IMR-90 (cell line): ENCODE data around the gene MEGF11. TPM values are rescaled to one million over a fixed set of nuclear protein-coding genes. Genes with fewer than 3 reads are reported as not detected.

Experiments
- ATAC-seq: fragments of 200-7000 bp; cut with Tn5 transposase; 2 replicates; pipeline ENCODE4 v1.9.1; 2020; ENCODE audit warnings: low read depth, mild to moderate bottlenecking, moderate library complexity
- BruUV-seq: library from RNA; stranded (reverse); fragments of 400-500 nt; replicated peaks from 2 replicates; lab custom pipeline; 2021; lab: Mats Ljungman, UMichigan
- CTCF ChIA-PET: fragments of 300-600 bp; formaldehyde crosslinking; extraction: SDS; loops from one replicate; lab custom pipeline; 2021; ENCODE audit warnings: antibody characterized with exemption; lab: Yijun Ruan, JAX
- POLR2A ChIA-PET: fragments of 300-600 bp; sonication (Branson Sonifier 250); formaldehyde crosslinking; loops from one replicate; lab custom pipeline; 2022; ENCODE audit warnings: antibody characterized with exemption; ENCODE audit not compliant: unreplicated experiment; lab: Charles Lee
- DNase-seq: peaks from one replicate; pipeline ENCODE4 v3.0.0; 2013
- H2AFZ ChIP-seq: replicated peaks from 2 replicates; pipeline ENCODE3; 2013; ENCODE audit warnings: low read length, mild to moderate bottlenecking; ENCODE audit not compliant: poor library complexity
- H2AK5ac ChIP-seq: 2 replicates; pipeline ENCODE4 v1.6.1; 2013; ENCODE audit warnings: low read depth, low read length, inconsistent platforms
- H2AK9ac ChIP-seq: replicated peaks from 2 replicates; pipeline ENCODE3; 2013; ENCODE audit warnings: mild to moderate bottlenecking, low read depth, low read length, moderate library complexity; ENCODE audit not compliant: poor library complexity
- H2BK120ac ChIP-seq: 2 replicates; pipeline ENCODE4 v1.6.1; 2013; ENCODE audit warnings: low read depth, low read length, inconsistent platforms
- H2BK15ac ChIP-seq: 3 replicates; pipeline ENCODE4 v1.6.1; 2013; ENCODE audit warnings: low read depth, low read length, inconsistent platforms
- H2BK20ac ChIP-seq: 2 replicates; pipeline ENCODE4 v1.6.1; 2013; ENCODE audit warnings: low read depth, mild to moderate bottlenecking, inconsistent platforms, low read length, moderate library complexity
- H2BK5ac ChIP-seq: 2 replicates; pipeline ENCODE4 v1.6.1; 2013; ENCODE audit warnings: mild to moderate bottlenecking, low read depth, low read length, inconsistent platforms; ENCODE audit not compliant: poor library complexity, severe bottlenecking
- H3K14ac ChIP-seq: replicated peaks from 2 replicates; pipeline ENCODE4 v1.6.1; 2013; ENCODE audit warnings: low read depth, low read length, inconsistent platforms
- H3K18ac ChIP-seq: 2 replicates; pipeline ENCODE4 v1.6.1; 2013; ENCODE audit warnings: low read depth, low read length, control low read depth
- H3K23ac ChIP-seq: 2 replicates; pipeline ENCODE4 v1.6.1; 2013; ENCODE audit warnings: low read depth, low read length, inconsistent platforms
- H3K27ac ChIP-seq: 2 replicates; pipeline ENCODE4 v1.5.1; 2013; ENCODE audit warnings: mild to moderate bottlenecking, control low read depth, low read length; ENCODE audit not compliant: insufficient read depth
- H3K27me3 ChIP-seq: 2 replicates; pipeline ENCODE4 v1.6.1; 2013; ENCODE audit warnings: low read length; ENCODE audit not compliant: control insufficient read depth, insufficient read depth
- H3K36me3 ChIP-seq: 2 replicates; pipeline ENCODE4 v1.6.1; 2013; ENCODE audit warnings: low read length, mixed read lengths; ENCODE audit not compliant: control insufficient read depth, insufficient read depth
- H3K4ac ChIP-seq: 2 replicates; pipeline ENCODE4 v1.6.1; 2013; ENCODE audit warnings: low read depth, low read length, inconsistent platforms
- H3K4me1 ChIP-seq: 2 replicates; pipeline ENCODE4 v1.6.1; 2013; ENCODE audit warnings: low read length, mixed read lengths; ENCODE audit not compliant: control insufficient read depth, insufficient read depth
- H3K4me2 ChIP-seq: 2 replicates; pipeline ENCODE4 v1.6.1; 2013; ENCODE audit warnings: low read depth, mild to moderate bottlenecking, control low read depth, low read length, moderate library complexity
- H3K4me3 ChIP-seq: 2 replicates; pipeline ENCODE4 v1.5.1; 2013; ENCODE audit warnings: low read depth, mild to moderate bottlenecking, control low read depth, low read length, moderate library complexity; ENCODE audit not compliant: insufficient read depth
- H3K56ac ChIP-seq: 2 replicates; pipeline ENCODE4 v1.6.1; 2013; ENCODE audit warnings: low read length, inconsistent platforms; ENCODE audit not compliant: insufficient read depth; ENCODE audit errors: extremely low read depth
- H3K79me1 ChIP-seq, 2 experiments: 2 replicates each; pipeline ENCODE4 v1.6.1; 2013; ENCODE audit warnings: low read length in 2 of 2, inconsistent platforms in 1 of 2, low read depth in 1 of 2
- H3K9ac ChIP-seq: 2 replicates; pipeline ENCODE4 v1.6.1; 2013; ENCODE audit warnings: low read depth, low read length, control low read depth
- H3K9me1 ChIP-seq: 2 replicates; pipeline ENCODE4 v1.6.1; 2013; ENCODE audit warnings: low read length, inconsistent platforms; ENCODE audit not compliant: insufficient read depth
- H3K9me3 ChIP-seq: 2 replicates; pipeline ENCODE4 v1.6.1; 2013; ENCODE audit warnings: low read length; ENCODE audit not compliant: control insufficient read depth, insufficient read depth
- H4K20me1 ChIP-seq: 2 replicates; pipeline ENCODE4 v1.6.1; 2013; ENCODE audit warnings: low read length, inconsistent platforms; ENCODE audit not compliant: insufficient read depth
- H4K5ac ChIP-seq: 2 replicates; pipeline ENCODE4 v1.6.1; 2013; ENCODE audit warnings: mild to moderate bottlenecking, low read depth, low read length, control low read depth
- H4K8ac ChIP-seq, 2 experiments: 2 replicates each; pipeline ENCODE4 v1.6.1; 2013; ENCODE audit warnings: low read depth in 2 of 2, low read length in 2 of 2, control low read depth in 1 of 2, inconsistent platforms in 1 of 2
- H4K91ac ChIP-seq: 2 replicates; pipeline ENCODE4 v1.6.1; 2013; ENCODE audit warnings: low read depth, low read length, inconsistent platforms; ENCODE audit not compliant: insufficient read depth
- CEBPB ChIP-seq: IDR thresholded peaks from 2 replicates; pipeline ENCODE4 v1.6.1; 2012; ENCODE audit warnings: low read depth, low read length, improper control_type of control experiment
- MAZ ChIP-seq: IDR thresholded peaks from 2 replicates; pipeline ENCODE4 v1.6.1; 2012; ENCODE audit warnings: low read depth, mild to moderate bottlenecking, low read length, improper control_type of control experiment, moderate library complexity, borderline replicate concordance
- MXI1 ChIP-seq: IDR thresholded peaks from 2 replicates; pipeline ENCODE4 v1.6.1; 2012; ENCODE audit warnings: low read depth, mild to moderate bottlenecking, low read length, moderate library complexity, borderline replicate concordance
- RAD21 ChIP-seq: IDR thresholded peaks from 2 replicates; pipeline ENCODE4 v1.6.1; 2012; ENCODE audit warnings: low read length, improper control_type of control experiment
- RCOR1 ChIP-seq: IDR thresholded peaks from 2 replicates; pipeline ENCODE4 v1.6.1; 2012; ENCODE audit warnings: mild to moderate bottlenecking, low read length, improper control_type of control experiment; ENCODE audit not compliant: insufficient replicate concordance
- SMC3 ChIP-seq: fragments of 150-350 bp; IDR thresholded peaks from 2 replicates; pipeline ENCODE4 v1.6.1; 2016; ENCODE audit warnings: low read depth, mild to moderate bottlenecking, antibody characterized with exemption, low read length, moderate library complexity
- WGBS, 2 experiments: methylation state at CpG; one replicate each; pipeline versions ENCODE4 v1.1.5 to v1.1.7; 2013; ENCODE audit warnings: missing lambda C conversion rate in 2 of 2; ENCODE audit not compliant: insufficient read length in 1 of 2; ENCODE audit errors: extremely low coverage in 2 of 2; 5-methylcytosine and 5-hydroxymethylcytosine counted together
- dilution Hi-C: fragments of 300-500 bp; cut with HindIII; formaldehyde crosslinking; loops from one replicate; pipeline ENCODE4 v1.14.3; 2018; ENCODE audit warnings: low sequenced_read_pairs; ENCODE audit not compliant: unreplicated experiment
- in situ Hi-C: fragments of 300-500 bp; cut with MboI; formaldehyde crosslinking; loops from 3 replicates; pipeline ENCODE4 v1.14.3; 2019; ENCODE audit warnings: low sequenced_read_pairs, inconsistent platforms, mixed read lengths
- intact Hi-C: fragments of 100-400 bp; cut with micrococcal nuclease; formaldehyde crosslinking; loops from 2 replicates; pipeline ENCODE4 v1.10.0; 2022
- polyA plus RNA-seq, 3 experiments: library from polyadenylated mRNA; depleted of rRNA; stranded (reverse); fragments of >200 nt; gene quantifications; 2 replicates each; pipeline ENCODE4 v1.2.3, GENCODE V29; 2012; ENCODE audit warnings: low replicate concordance in 1 of 3
- total RNA-seq: library from RNA; depleted of rRNA; stranded (reverse); fragments of >200 nt; gene quantifications from 2 replicates; pipeline ENCODE4 v1.2.3, GENCODE V29; 2012
- TF ChIP-seq, protein P1 (sequence below): fragments of 150-350 bp; IDR thresholded peaks from 2 replicates; pipeline ENCODE4 v1.6.1; 2017; ENCODE audit warnings: mild to moderate bottlenecking, antibody characterized with exemption, low read length, low read depth
- TF ChIP-seq, protein P2 (sequence below): conservative IDR thresholded peaks from 2 replicates; pipeline ENCODE4 v1.5.1; 2012; ENCODE audit warnings: mild to moderate bottlenecking, low read depth, low read length, improper control_type of control experiment
- TF ChIP-seq, protein P3 (sequence below): fragments of 150-350 bp; IDR thresholded peaks from 2 replicates; pipeline ENCODE4 v1.6.1; 2016; ENCODE audit warnings: low read depth, mild to moderate bottlenecking, low read length, moderate library complexity, borderline replicate concordance

Gene MEGF11
- total and polyA plus RNA-seq, 2 of the 4 experiments (the other 2 are of a cell fraction), result not detected

DNA sequence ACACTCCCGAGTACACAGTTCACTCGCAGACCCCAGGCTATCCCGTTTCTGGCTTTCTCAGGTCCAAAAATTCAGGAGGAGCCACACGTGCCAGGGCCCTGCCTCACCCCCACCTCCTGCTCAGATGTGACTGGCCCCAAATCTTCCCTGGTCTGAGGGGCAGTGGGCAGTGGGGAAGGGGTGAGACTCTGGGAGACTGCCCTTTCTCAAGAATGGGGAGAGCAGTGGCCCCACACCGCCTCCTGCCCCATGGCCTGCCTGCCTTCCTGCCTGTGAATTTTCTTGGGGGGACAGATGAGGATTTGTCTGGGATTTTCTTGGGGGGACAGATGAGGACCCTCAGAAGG lies 174.6 kb downstream of the MEGF11 start:
- Histone ChIP-seq H3K79me1 (no peaks in the 10 kb centered on the region), H3K4me3 (no peak overlapping the region), H3K18ac (no peak overlapping the region), H2AK9ac (no peak overlapping the region), H3K56ac (no peak overlapping the region), H2BK120ac (no peak overlapping the region), H3K27me3 (peaks cover 53% of the 10 kb centered on the region), H2BK20ac (no peak overlapping the region), H2AFZ (no peak overlapping the region), H2BK15ac (no peak overlapping the region), H4K20me1 (no peaks in the 10 kb centered on the region), H3K36me3 (no peaks in the 10 kb centered on the region), H3K9me1 (no peaks in the 10 kb centered on the region), H3K14ac (no peak overlapping the region), H4K8ac (no peak overlapping the region), H3K27ac (no peak overlapping the region), H3K4me1 (peaks cover 4% of the 10 kb centered on the region; the same call in 1 of the 2 replicates), H2BK5ac (no peak overlapping the region), H3K9me3 (no peaks in the 10 kb centered on the region), H3K23ac (no peak overlapping the region), H4K5ac (no peak overlapping the region), H3K9ac (no peak overlapping the region), H4K91ac (no peak overlapping the region), H3K4me2 (no peak overlapping the region), H2AK5ac (no peak overlapping the region), H3K4ac (no peak overlapping the region)
- no TSS peak for BruUV-seq
- intact Hi-C loops, result no loop called here
- in situ Hi-C loops, result no loop called here
- DNase-seq (no peak), ATAC-seq (no peak)
- no CpG with 5 or more reads among the region's 5 CpGs for WGBS, 2 experiments
- TF ChIP-seq MAZ (no peak), RCOR1 (no peak), MXI1 (no peak), CEBPB (no peak), SMC3 (no peak), RAD21 (no peak)
- TF ChIP-seq, protein P1, sequence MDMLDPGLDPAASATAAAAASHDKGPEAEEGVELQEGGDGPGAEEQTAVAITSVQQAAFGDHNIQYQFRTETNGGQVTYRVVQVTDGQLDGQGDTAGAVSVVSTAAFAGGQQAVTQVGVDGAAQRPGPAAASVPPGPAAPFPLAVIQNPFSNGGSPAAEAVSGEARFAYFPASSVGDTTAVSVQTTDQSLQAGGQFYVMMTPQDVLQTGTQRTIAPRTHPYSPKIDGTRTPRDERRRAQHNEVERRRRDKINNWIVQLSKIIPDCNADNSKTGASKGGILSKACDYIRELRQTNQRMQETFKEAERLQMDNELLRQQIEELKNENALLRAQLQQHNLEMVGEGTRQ, result no peak
- TF ChIP-seq, protein P2, sequence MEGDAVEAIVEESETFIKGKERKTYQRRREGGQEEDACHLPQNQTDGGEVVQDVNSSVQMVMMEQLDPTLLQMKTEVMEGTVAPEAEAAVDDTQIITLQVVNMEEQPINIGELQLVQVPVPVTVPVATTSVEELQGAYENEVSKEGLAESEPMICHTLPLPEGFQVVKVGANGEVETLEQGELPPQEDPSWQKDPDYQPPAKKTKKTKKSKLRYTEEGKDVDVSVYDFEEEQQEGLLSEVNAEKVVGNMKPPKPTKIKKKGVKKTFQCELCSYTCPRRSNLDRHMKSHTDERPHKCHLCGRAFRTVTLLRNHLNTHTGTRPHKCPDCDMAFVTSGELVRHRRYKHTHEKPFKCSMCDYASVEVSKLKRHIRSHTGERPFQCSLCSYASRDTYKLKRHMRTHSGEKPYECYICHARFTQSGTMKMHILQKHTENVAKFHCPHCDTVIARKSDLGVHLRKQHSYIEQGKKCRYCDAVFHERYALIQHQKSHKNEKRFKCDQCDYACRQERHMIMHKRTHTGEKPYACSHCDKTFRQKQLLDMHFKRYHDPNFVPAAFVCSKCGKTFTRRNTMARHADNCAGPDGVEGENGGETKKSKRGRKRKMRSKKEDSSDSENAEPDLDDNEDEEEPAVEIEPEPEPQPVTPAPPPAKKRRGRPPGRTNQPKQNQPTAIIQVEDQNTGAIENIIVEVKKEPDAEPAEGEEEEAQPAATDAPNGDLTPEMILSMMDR, result no peak
- TF ChIP-seq, protein P3, sequence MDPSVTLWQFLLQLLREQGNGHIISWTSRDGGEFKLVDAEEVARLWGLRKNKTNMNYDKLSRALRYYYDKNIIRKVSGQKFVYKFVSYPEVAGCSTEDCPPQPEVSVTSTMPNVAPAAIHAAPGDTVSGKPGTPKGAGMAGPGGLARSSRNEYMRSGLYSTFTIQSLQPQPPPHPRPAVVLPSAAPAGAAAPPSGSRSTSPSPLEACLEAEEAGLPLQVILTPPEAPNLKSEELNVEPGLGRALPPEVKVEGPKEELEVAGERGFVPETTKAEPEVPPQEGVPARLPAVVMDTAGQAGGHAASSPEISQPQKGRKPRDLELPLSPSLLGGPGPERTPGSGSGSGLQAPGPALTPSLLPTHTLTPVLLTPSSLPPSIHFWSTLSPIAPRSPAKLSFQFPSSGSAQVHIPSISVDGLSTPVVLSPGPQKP, result no peak
- dilution Hi-C loops, result no loop called here
- POLR2A ChIA-PET, result no interaction called here
- CTCF ChIA-PET, result no interaction called here
